Activated CD4-positive, alpha-beta memory T cell treated with anti-CD3 and anti-CD28 coated beads, Interleukin-2, amount 10 ng/mL, durations not matched to agents 7 days and 5 days (primary cell): ENCODE measurements around the gene PRKG1. TPM values are rescaled to one million over a fixed set of nuclear protein-coding genes. Genes with fewer than 3 reads are reported as not detected.
"Not testable (repeated sequence)": the region's sequence is repeated elsewhere in the genome, so short reads cannot be mapped to it uniquely, and the experiment has no call there.

Source experiments
- CTCF ChIA-PET: fragments of 350-600 bp; sonication (Branson Sonifier 250); formaldehyde crosslinking; loops from one replicate; lab custom pipeline; 2021; ENCODE audit warnings: antibody characterized with exemption, inconsistent platforms; lab: Charles Lee
- POLR2A ChIA-PET: fragments of 350-600 bp; sonication (Branson Sonifier 250); formaldehyde crosslinking; loops from one replicate; lab custom pipeline; 2021; ENCODE audit warnings: antibody characterized with exemption; lab: Charles Lee
- DNase-seq: peaks from one replicate; pipeline ENCODE4 v3.0.0-alpha.2; 2020
- H3K27ac Mint-ChIP-seq: one replicate; pipeline ENCODE4 v1.8.0; 2021; ENCODE audit warnings: mild to moderate bottlenecking, mixed read lengths
- H3K27me3 Mint-ChIP-seq: one replicate; pipeline ENCODE4 v1.8.0; 2021; ENCODE audit warnings: mixed read lengths
- H3K36me3 Mint-ChIP-seq: one replicate; pipeline ENCODE4 v1.8.0; 2021; ENCODE audit warnings: low read depth, mixed read lengths
- H3K4me1 Mint-ChIP-seq: one replicate; pipeline ENCODE4 v1.8.0; 2021; ENCODE audit warnings: mixed read lengths
- H3K4me3 Mint-ChIP-seq: one replicate; pipeline ENCODE4 v1.8.0; 2021; ENCODE audit warnings: mild to moderate bottlenecking, mixed read lengths
- H3K9me3 Mint-ChIP-seq: one replicate; pipeline ENCODE4 v1.8.0; 2021; ENCODE audit warnings: mixed read lengths
- total RNA-seq, 2 experiments: library from RNA; stranded (reverse); gene quantifications; one replicate each; pipeline ENCODE4 v1.2.3, GENCODE V29; 2021

The PRKG1 gene
- total RNA-seq, 2 experiments from 2014 or later, result not detected

GRCh38 chr10:52245547-52245946 is 1171.3 kb downstream of the PRKG1 start:
- no peak overlapping the region for H3K27ac Mint-ChIP-seq
- ChIA-PET CTCF (no interaction called here), POLR2A (no interaction called here)
- no peaks in the 10 kb centered on the region for H3K9me3 Mint-ChIP-seq
- no peaks in the 10 kb centered on the region for H3K36me3 Mint-ChIP-seq
- H3K27me3 Mint-ChIP-seq, result no peaks in the 10 kb centered on the region
- DNase-seq, result no peak
- no peaks in the 10 kb centered on the region for H3K4me1 Mint-ChIP-seq
- no peak overlapping the region for H3K4me3 Mint-ChIP-seq

- CTCF ChIA-PET, H3K9me3 Mint-ChIP-seq, H3K27ac Mint-ChIP-seq, H3K4me3 Mint-ChIP-seq, H3K36me3 Mint-ChIP-seq, DNase-seq, H3K4me1 Mint-ChIP-seq, POLR2A ChIA-PET, H3K27me3 Mint-ChIP-seq: not testable (repeated sequence)
Measured at GRCh38 chr10:52247929-52248328, 1173.6 kb downstream of the PRKG1 start.

- Mint-ChIP-seq H3K27ac (no peak overlapping the region), H3K27me3 (no peaks in the 10 kb centered on the region), H3K9me3 (no peaks in the 10 kb centered on the region), H3K4me1 (no peaks in the 10 kb centered on the region), H3K36me3 (no peaks in the 10 kb centered on the region), H3K4me3 (no peak overlapping the region)
- no peak for DNase-seq
- ChIA-PET POLR2A (no interaction called here), CTCF (no interaction called here)
Measured at GRCh38 chr10:52248697-52249306, 1174.5 kb downstream of the PRKG1 start.

GRCh38 chr10:52249850-52250395 is 1175.6 kb downstream of the PRKG1 start:
- H3K4me1 Mint-ChIP-seq, result no peaks in the 10 kb centered on the region
- ChIA-PET POLR2A (no interaction called here), CTCF (no interaction called here)
- no peak for DNase-seq
- no peak overlapping the region for H3K4me3 Mint-ChIP-seq
- no peaks in the 10 kb centered on the region for H3K27me3 Mint-ChIP-seq
- H3K27ac Mint-ChIP-seq, result no peak overlapping the region
- H3K9me3 Mint-ChIP-seq, result no peaks in the 10 kb centered on the region
- no peaks in the 10 kb centered on the region for H3K36me3 Mint-ChIP-seq

GRCh38 chr10:52250510-52250909 is 1176.2 kb downstream of the PRKG1 start:
- H3K9me3 Mint-ChIP-seq, result no peaks in the 10 kb centered on the region
- POLR2A ChIA-PET, result no interaction called here
- no peak overlapping the region for H3K4me3 Mint-ChIP-seq

GRCh38 chr10:52252307-52252706 is 1178.0 kb downstream of the PRKG1 start:
- ChIA-PET POLR2A (no interaction called here), CTCF (no interaction called here)
- Mint-ChIP-seq H3K4me3 (no peak overlapping the region), H3K27me3 (no peaks in the 10 kb centered on the region), H3K27ac (no peak overlapping the region), H3K9me3 (no peaks in the 10 kb centered on the region), H3K4me1 (no peaks in the 10 kb centered on the region), H3K36me3 (no peaks in the 10 kb centered on the region)
- DNase-seq, result no peak

More at GRCh38 chr10:52250510-52250909, 1176.2 kb downstream of the PRKG1 start:
- no peak overlapping the region for H3K27ac Mint-ChIP-seq
- no peaks in the 10 kb centered on the region for H3K4me1 Mint-ChIP-seq
- CTCF ChIA-PET, result no interaction called here
- no peak for DNase-seq
- H3K27me3 Mint-ChIP-seq, result no peaks in the 10 kb centered on the region
- H3K36me3 Mint-ChIP-seq, result no peaks in the 10 kb centered on the region

GRCh38 chr10:52256832-52257691 is 1182.8 kb downstream of the PRKG1 start:
- no peaks in the 10 kb centered on the region for H3K9me3 Mint-ChIP-seq
- H3K36me3 Mint-ChIP-seq, result no peaks in the 10 kb centered on the region
- no peaks in the 10 kb centered on the region for H3K27me3 Mint-ChIP-seq
- H3K27ac Mint-ChIP-seq, result no peak overlapping the region
- DNase-seq, result no peak
- CTCF ChIA-PET, result no interaction called here
- no peak overlapping the region for H3K4me3 Mint-ChIP-seq
- no peaks in the 10 kb centered on the region for H3K4me1 Mint-ChIP-seq
- POLR2A ChIA-PET, result no interaction called here

GRCh38 chr10:52257692-52258075 is 1183.4 kb downstream of the PRKG1 start:
- no peak for DNase-seq
- H3K9me3 Mint-ChIP-seq, result no peaks in the 10 kb centered on the region
- H3K27ac Mint-ChIP-seq, result no peak overlapping the region
- no peaks in the 10 kb centered on the region for H3K36me3 Mint-ChIP-seq
- H3K4me3 Mint-ChIP-seq, result no peak overlapping the region
- ChIA-PET CTCF (no interaction called here), POLR2A (no interaction called here)
- no peaks in the 10 kb centered on the region for H3K27me3 Mint-ChIP-seq
- no peaks in the 10 kb centered on the region for H3K4me1 Mint-ChIP-seq

- H3K4me3 Mint-ChIP-seq, result no peak overlapping the region
- no peak overlapping the region for H3K27ac Mint-ChIP-seq
- ChIA-PET POLR2A (no interaction called here), CTCF (no interaction called here)
- H3K36me3 Mint-ChIP-seq, result no peaks in the 10 kb centered on the region
- H3K27me3 Mint-ChIP-seq, result no peaks in the 10 kb centered on the region
- no peak for DNase-seq
- no peaks in the 10 kb centered on the region for H3K4me1 Mint-ChIP-seq
- no peaks in the 10 kb centered on the region for H3K9me3 Mint-ChIP-seq
Measured at GRCh38 chr10:52258799-52259425, 1184.6 kb downstream of the PRKG1 start.

GRCh38 chr10:52259426-52259812 is 1185.1 kb downstream of the PRKG1 start:
- Mint-ChIP-seq H3K36me3 (no peaks in the 10 kb centered on the region), H3K9me3 (no peaks in the 10 kb centered on the region), H3K27ac (no peak overlapping the region), H3K4me3 (no peak overlapping the region), H3K27me3 (no peaks in the 10 kb centered on the region), H3K4me1 (no peaks in the 10 kb centered on the region)
- CTCF ChIA-PET, result no interaction called here
- no peak for DNase-seq
- POLR2A ChIA-PET, result no interaction called here

- DNase-seq, result no peak
- Mint-ChIP-seq H3K36me3 (no peaks in the 10 kb centered on the region), H3K4me3 (no peak overlapping the region), H3K27me3 (no peaks in the 10 kb centered on the region), H3K9me3 (no peaks in the 10 kb centered on the region), H3K4me1 (no peaks in the 10 kb centered on the region), H3K27ac (no peak overlapping the region)
- CTCF ChIA-PET, result no interaction called here
- POLR2A ChIA-PET, result no interaction called here
Measured at GRCh38 chr10:52261362-52261761, 1187.1 kb downstream of the PRKG1 start.

- Mint-ChIP-seq H3K27ac (no peak overlapping the region), H3K9me3 (no peaks in the 10 kb centered on the region), H3K36me3 (no peaks in the 10 kb centered on the region), H3K27me3 (no peaks in the 10 kb centered on the region), H3K4me3 (no peak overlapping the region), H3K4me1 (no peaks in the 10 kb centered on the region)
- ChIA-PET CTCF (no interaction called here), POLR2A (no interaction called here)
- no peak for DNase-seq
Measured at GRCh38 chr10:52265131-52265926, 1191.0 kb downstream of the PRKG1 start.

GRCh38 chr10:52266858-52267257 is 1192.6 kb downstream of the PRKG1 start:
- no peak overlapping the region for H3K4me3 Mint-ChIP-seq
- CTCF ChIA-PET, result no interaction called here
- no peaks in the 10 kb centered on the region for H3K36me3 Mint-ChIP-seq
- POLR2A ChIA-PET, result no interaction called here
- no peak for DNase-seq
- no peak overlapping the region for H3K27ac Mint-ChIP-seq
- no peaks in the 10 kb centered on the region for H3K4me1 Mint-ChIP-seq
- no peaks in the 10 kb centered on the region for H3K27me3 Mint-ChIP-seq
- peaks cover 3% of the 10 kb centered on the region for H3K9me3 Mint-ChIP-seq
